Breast epithelium (tissue), 4 donors: ENCODE measurements around the gene USP6NL. TPM values are rescaled to one million over a fixed set of nuclear protein-coding genes. Genes with fewer than 3 reads are reported as not detected.

Experiments
- DNase-seq, 2 donors: peaks; one replicate each; pipeline ENCODE4 v3.0.0-alpha.2; 2019; ENCODE audit warnings: low spot score in 2 of 2
- H3K27ac ChIP-seq, 2 donors: fragments of 200-600 bp; sonication (generic) in 1 of 2; one replicate each; pipeline ENCODE4 v1.5.1; 2016 to 2019; ENCODE audit warnings: mild to moderate bottlenecking in 1 of 2
- H3K27me3 ChIP-seq, 2 donors: fragments of 200-600 bp; sonication (generic) in 1 of 2; one replicate each; pipeline versions ENCODE4 v1.5.1 to v1.6.0; 2017 to 2019; ENCODE audit warnings: control low read depth in 1 of 2, mild to moderate bottlenecking in 1 of 2
- H3K36me3 ChIP-seq: fragments of 200-600 bp; one replicate; pipeline ENCODE4 v1.5.1; 2019
- H3K4me1 ChIP-seq, 2 donors: fragments of 200-600 bp; sonication (generic); one replicate each; pipeline ENCODE4 v1.5.1; 2016 to 2019; ENCODE audit warnings: control low read depth in 1 of 2
- H3K4me3 ChIP-seq, 3 donors: fragments of 200-600 bp; sonication (generic); 1 replicate in 2 of 3; 2 replicates in 1 of 3; pipeline ENCODE4 v1.5.1; 2016 to 2019; ENCODE audit warnings: mild to moderate bottlenecking in 3 of 3, moderate library complexity in 2 of 3
- H3K9me3 ChIP-seq, 2 donors: fragments of 200-600 bp; sonication (generic) in 1 of 2; one replicate each; pipeline ENCODE4 v1.5.1; 2016 to 2019; ENCODE audit warnings: control low read depth in 1 of 2
- POLR2A ChIP-seq: fragments of 450-650 bp; IDR thresholded peaks from one replicate; pipeline ENCODE4 v1.6.1; 2016; ENCODE audit warnings: antibody characterized with exemption, mild to moderate bottlenecking, moderate library complexity
- POLR2AphosphoS5 ChIP-seq, 3 donors: sonication (generic); formaldehyde crosslinking; IDR thresholded peaks; one replicate each; pipeline ENCODE4 v1.6.1; 2017; ENCODE audit warnings: antibody characterized with exemption in 3 of 3
- intact Hi-C: fragments of 100-400 bp; cut with DNase I; formaldehyde crosslinking; loops from one replicate; pipeline ENCODE4 v1.15.1; 2023; ENCODE audit warnings: low total_unique reads
- total RNA-seq, 3 donors: library from RNA; depleted of rRNA; stranded (reverse); fragments of >200 nt; gene quantifications; one replicate each; pipeline ENCODE4 v1.1.0, GENCODE V29; 2016
- TF ChIP-seq, protein P1 (sequence below), 3 donors: fragments of 450-650 bp; IDR thresholded peaks; one replicate each; pipeline ENCODE4 v1.5.1; 2016 to 2017; ENCODE audit warnings: antibody characterized with exemption in 3 of 3, mild to moderate bottlenecking in 3 of 3, moderate library complexity in 3 of 3

Gene USP6NL
- total RNA-seq, 3 donors from 2014 or later = 13.8 to 28.7 (median 19.7) TPM

- TF ChIP-seq POLR2A (no peak), POLR2AphosphoS5 (IDR thresholded peaks at IDR 0.05) (no peak)
- TF ChIP-seq, protein P1, sequence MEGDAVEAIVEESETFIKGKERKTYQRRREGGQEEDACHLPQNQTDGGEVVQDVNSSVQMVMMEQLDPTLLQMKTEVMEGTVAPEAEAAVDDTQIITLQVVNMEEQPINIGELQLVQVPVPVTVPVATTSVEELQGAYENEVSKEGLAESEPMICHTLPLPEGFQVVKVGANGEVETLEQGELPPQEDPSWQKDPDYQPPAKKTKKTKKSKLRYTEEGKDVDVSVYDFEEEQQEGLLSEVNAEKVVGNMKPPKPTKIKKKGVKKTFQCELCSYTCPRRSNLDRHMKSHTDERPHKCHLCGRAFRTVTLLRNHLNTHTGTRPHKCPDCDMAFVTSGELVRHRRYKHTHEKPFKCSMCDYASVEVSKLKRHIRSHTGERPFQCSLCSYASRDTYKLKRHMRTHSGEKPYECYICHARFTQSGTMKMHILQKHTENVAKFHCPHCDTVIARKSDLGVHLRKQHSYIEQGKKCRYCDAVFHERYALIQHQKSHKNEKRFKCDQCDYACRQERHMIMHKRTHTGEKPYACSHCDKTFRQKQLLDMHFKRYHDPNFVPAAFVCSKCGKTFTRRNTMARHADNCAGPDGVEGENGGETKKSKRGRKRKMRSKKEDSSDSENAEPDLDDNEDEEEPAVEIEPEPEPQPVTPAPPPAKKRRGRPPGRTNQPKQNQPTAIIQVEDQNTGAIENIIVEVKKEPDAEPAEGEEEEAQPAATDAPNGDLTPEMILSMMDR (IDR thresholded peaks at IDR 0.05) = no peak
- intact Hi-C loops = no loop called here
Observed at GRCh38 chr10:11513727-11514126, 97.7 kb downstream of the USP6NL start.

GRCh38 chr10:11512596-11512995 lies 98.9 kb downstream of the USP6NL start:
- intact Hi-C loops = no loop called here
- Histone ChIP-seq H3K27me3 (no peaks in the 10 kb centered on the region), H3K9me3 (no peaks in the 10 kb centered on the region), H3K4me1 (no peaks in the 10 kb centered on the region), H3K4me3 (no peak overlapping the region), H3K36me3 (no peaks in the 10 kb centered on the region), H3K27ac (no peak overlapping the region)
- TF ChIP-seq POLR2AphosphoS5 (IDR thresholded peaks at IDR 0.05) (no peak), POLR2A (no peak)
- TF ChIP-seq, protein P1 (IDR thresholded peaks at IDR 0.05) = no peak
- DNase-seq = no peak

More at GRCh38 chr10:11513727-11514126, 97.7 kb downstream of the USP6NL start:
- no peaks in the 10 kb centered on the region for H3K9me3 ChIP-seq
- DNase-seq = no peak
- no peak overlapping the region for H3K27ac ChIP-seq
- H3K27me3 ChIP-seq = no peaks in the 10 kb centered on the region
- no peaks in the 10 kb centered on the region for H3K36me3 ChIP-seq
- H3K4me3 ChIP-seq = no peak overlapping the region
- H3K4me1 ChIP-seq = no peaks in the 10 kb centered on the region

DNA sequence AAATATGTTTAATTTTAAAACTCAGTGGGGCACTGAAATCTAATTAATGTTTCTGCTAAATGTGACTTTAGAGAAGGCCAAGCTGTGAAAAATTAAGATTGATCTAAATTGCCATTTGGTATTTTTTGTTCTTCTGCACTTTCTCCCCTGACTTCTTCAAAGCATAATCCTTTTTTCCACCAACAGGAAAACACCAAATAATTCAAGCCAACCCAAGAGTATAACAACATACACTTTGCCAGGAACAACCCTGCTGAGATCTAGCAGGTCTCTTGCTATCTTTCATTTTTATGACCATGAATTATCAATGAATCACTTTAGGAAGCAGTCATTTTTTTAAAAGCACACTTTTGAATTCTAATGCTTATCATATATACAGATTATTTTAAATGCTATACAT lies 100.1 kb downstream of the USP6NL start:
- intact Hi-C loops = no loop called here
- Histone ChIP-seq H3K4me3 (no peak overlapping the region), H3K27me3 (no peaks in the 10 kb centered on the region), H3K36me3 (no peaks in the 10 kb centered on the region), H3K9me3 (no peaks in the 10 kb centered on the region), H3K4me1 (no peaks in the 10 kb centered on the region), H3K27ac (no peak overlapping the region)
- TF ChIP-seq POLR2AphosphoS5 (IDR thresholded peaks at IDR 0.05) (no peak), POLR2A (no peak)
- TF ChIP-seq, protein P1 (IDR thresholded peaks at IDR 0.05) = no peak
- DNase-seq = no peak

DNA sequence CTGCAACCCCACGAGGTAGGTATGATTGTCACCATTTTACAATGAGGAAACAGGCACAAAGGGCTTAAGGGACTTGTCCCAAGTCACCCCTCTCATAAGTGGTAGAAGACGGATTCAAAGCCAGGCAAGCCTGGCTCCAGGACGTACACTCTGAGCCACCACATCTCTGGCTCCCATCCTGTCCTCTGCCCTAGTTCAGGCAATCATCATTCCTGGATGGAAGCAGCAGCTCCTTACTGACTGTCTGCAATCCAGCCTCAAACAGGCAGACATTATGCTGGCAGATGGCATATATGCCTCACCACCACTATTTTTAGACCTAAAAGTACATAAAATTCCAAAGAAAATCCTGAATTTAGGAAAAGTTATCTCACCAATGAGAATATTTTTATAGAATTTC lies 100.7 kb downstream of the USP6NL start:
- Histone ChIP-seq H3K4me3 (no peak overlapping the region), H3K27ac (no peak overlapping the region), H3K4me1 (no peaks in the 10 kb centered on the region), H3K9me3 (no peaks in the 10 kb centered on the region), H3K36me3 (no peaks in the 10 kb centered on the region), H3K27me3 (no peaks in the 10 kb centered on the region)
- intact Hi-C loops = no loop called here
- DNase-seq = no peak
- TF ChIP-seq, protein P1 (IDR thresholded peaks at IDR 0.05) = no peak
- TF ChIP-seq POLR2A = no peak
- TF ChIP-seq POLR2AphosphoS5 (IDR thresholded peaks at IDR 0.05) = no peak

- TF ChIP-seq POLR2A = no peak
- TF ChIP-seq, protein P1 (IDR thresholded peaks at IDR 0.05) = no peak
- no peak for TF ChIP-seq POLR2AphosphoS5 (IDR thresholded peaks at IDR 0.05)
- Histone ChIP-seq H3K27ac (no peak overlapping the region), H3K9me3 (no peaks in the 10 kb centered on the region), H3K36me3 (no peaks in the 10 kb centered on the region), H3K27me3 (no peaks in the 10 kb centered on the region), H3K4me1 (no peaks in the 10 kb centered on the region), H3K4me3 (no peak overlapping the region)
- intact Hi-C loops = no loop called here
- DNase-seq = no peak
Observed at GRCh38 chr10:11510281-11510680, 101.2 kb downstream of the USP6NL start.
